ENCODE measurements around the gene NUP214. TPM values are rescaled to one million over a fixed set of nuclear protein-coding genes. Genes with fewer than 3 reads are reported as not detected.

Gene NUP214
- total RNA-seq, 1 experiment from 2014 or later: 35.5 TPM

DNA sequence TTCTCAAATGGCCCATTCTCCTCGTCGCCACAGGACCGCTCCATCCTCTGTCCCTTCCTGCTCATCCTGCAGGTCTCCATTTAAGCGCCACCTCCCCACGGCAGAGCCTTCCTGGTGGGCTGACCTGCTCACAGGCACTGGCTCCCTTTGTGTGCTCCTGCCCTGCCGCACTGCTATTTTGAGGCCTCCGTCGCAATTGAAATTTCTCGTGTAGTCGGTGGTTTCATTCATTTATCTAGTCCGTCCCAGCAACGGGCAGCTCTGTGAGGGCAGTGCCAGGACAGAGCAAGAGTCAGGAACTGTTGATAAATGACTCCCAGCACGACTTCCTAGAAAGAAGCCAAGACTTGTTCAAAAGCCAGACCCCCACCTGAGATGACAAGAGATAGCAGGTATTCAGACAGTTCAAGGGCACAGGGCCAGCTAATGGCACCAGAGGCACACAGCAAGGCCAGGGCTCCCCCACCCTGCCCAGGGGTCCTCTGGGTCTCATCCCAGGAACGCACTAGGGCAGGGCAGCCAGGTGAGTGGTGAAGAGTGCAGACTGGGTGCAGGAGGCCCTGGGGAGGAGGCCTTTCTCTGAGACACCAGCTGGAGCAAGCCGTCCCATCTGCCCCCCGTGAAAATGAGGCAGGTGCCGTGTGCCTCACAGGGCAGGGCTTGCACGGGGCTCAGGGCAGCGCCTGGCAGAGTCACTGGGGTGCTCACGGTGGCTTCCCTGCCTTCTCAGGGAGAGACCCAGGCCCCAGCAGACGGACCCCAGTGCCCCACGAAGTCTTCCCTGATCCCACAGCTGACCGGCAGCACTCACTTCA, 114.0 kb downstream of the NUP214 start (continued):
- TF ChIP-seq ZBTB33 (IDR thresholded peaks at IDR 0.05; ENCODE audit: extremely low read depth, insufficient replicate concordance, low read length) (no peak), SIN3A (IDR thresholded peaks at IDR 0.05; ENCODE audit: low read depth) (no peak), ZNF274 (IDR thresholded peaks at IDR 0.05; ENCODE audit: low read depth, low read length) (no peak), TCF7L2 (IDR thresholded peaks at IDR 0.05; ENCODE audit: borderline replicate concordance, extremely low read depth, insufficient read depth, insufficient read length) (no peak), EZH2 (IDR thresholded peaks at IDR 0.05) (no peak)
- TF ChIP-seq, protein P1, sequence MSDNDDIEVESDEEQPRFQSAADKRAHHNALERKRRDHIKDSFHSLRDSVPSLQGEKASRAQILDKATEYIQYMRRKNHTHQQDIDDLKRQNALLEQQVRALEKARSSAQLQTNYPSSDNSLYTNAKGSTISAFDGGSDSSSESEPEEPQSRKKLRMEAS (IDR thresholded peaks at IDR 0.05): no peak

- DNase-seq (ENCODE audit: low read depth, low spot score) (no peak), ATAC-seq (no peak)
- no peaks in the 10 kb centered on the region for H4K20me1 ChIP-seq (ENCODE audit: insufficient read depth)
- no peaks in the 10 kb centered on the region for H3K27me3 ChIP-seq (ENCODE audit: insufficient read depth, low read length)
- no peak overlapping the region for H3K9ac ChIP-seq (ENCODE audit: low read length)
- ChIA-PET RAD21 (ENCODE audit: low non-redundant PET in 1 of 2, low total read pairs in 2 of 2, uncharacterized antibody in 2 of 2, unreplicated experiment in 2 of 2) (no interaction called here), CTCF (no interaction called here), POLR2A (no interaction called here)
- BruUV-seq (replicated peaks): no TSS peak
- no peaks in the 10 kb centered on the region for H3K9me2 ChIP-seq (ENCODE audit: insufficient read depth)
- no peak overlapping the region for H3K4me2 ChIP-seq (ENCODE audit: low read length)
- no peak overlapping the region for H3K27ac ChIP-seq (ENCODE audit: low read depth, low read length)
- H3K4me3 ChIP-seq (replicated peaks in 1 of 2; ENCODE audit: low read depth in 1 of 2, low read length in 2 of 2): no peak overlapping the region
- 0 out of 4 replicates have a peak, but pooled peaks cover 0 to 3% of the 10 kb centered on the region in 2 experiments for H3K4me1 ChIP-seq (ENCODE audit: control insufficient read depth in 1 of 2, insufficient read depth in 2 of 2, low read length in 2 of 2)
- intact Hi-C loops (cut with micrococcal nuclease): no loop called here
- H3K79me2 ChIP-seq (ENCODE audit: insufficient read depth, low read length): no peaks in the 10 kb centered on the region
- H3K9me3 ChIP-seq (ENCODE audit: control insufficient read depth in 1 of 2, insufficient read depth in 1 of 2, low read depth in 1 of 2, low read length in 2 of 2): no peaks in the 10 kb centered on the region
- TF ChIP-seq ELF1 (IDR thresholded peaks at IDR 0.05; ENCODE audit: borderline replicate concordance, low read depth) (no peak), ZNF274 (IDR thresholded peaks at IDR 0.05; ENCODE audit: low read depth, low read length) (no peak), EZH2 (IDR thresholded peaks at IDR 0.05) (no peak), POLR2A (IDR thresholded peaks at IDR 0.05; ENCODE audit: borderline replicate concordance, extremely low read depth, insufficient read depth, insufficient read length) (no peak), EZH2phosphoT487 (IDR thresholded peaks at IDR 0.05; ENCODE audit: borderline replicate concordance) (no peak), RAD21 (IDR thresholded peaks at IDR 0.05; ENCODE audit: low read depth) (no peak), POLR2AphosphoS5 (IDR thresholded peaks at IDR 0.05; ENCODE audit: low read depth, low read length) (no peak), ZFX (IDR thresholded peaks at IDR 0.05) (no peak)
- TF ChIP-seq, protein P2, sequence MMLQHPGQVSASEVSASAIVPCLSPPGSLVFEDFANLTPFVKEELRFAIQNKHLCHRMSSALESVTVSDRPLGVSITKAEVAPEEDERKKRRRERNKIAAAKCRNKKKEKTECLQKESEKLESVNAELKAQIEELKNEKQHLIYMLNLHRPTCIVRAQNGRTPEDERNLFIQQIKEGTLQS (IDR thresholded peaks at IDR 0.05): no peak
- TF ChIP-seq, protein P3, sequence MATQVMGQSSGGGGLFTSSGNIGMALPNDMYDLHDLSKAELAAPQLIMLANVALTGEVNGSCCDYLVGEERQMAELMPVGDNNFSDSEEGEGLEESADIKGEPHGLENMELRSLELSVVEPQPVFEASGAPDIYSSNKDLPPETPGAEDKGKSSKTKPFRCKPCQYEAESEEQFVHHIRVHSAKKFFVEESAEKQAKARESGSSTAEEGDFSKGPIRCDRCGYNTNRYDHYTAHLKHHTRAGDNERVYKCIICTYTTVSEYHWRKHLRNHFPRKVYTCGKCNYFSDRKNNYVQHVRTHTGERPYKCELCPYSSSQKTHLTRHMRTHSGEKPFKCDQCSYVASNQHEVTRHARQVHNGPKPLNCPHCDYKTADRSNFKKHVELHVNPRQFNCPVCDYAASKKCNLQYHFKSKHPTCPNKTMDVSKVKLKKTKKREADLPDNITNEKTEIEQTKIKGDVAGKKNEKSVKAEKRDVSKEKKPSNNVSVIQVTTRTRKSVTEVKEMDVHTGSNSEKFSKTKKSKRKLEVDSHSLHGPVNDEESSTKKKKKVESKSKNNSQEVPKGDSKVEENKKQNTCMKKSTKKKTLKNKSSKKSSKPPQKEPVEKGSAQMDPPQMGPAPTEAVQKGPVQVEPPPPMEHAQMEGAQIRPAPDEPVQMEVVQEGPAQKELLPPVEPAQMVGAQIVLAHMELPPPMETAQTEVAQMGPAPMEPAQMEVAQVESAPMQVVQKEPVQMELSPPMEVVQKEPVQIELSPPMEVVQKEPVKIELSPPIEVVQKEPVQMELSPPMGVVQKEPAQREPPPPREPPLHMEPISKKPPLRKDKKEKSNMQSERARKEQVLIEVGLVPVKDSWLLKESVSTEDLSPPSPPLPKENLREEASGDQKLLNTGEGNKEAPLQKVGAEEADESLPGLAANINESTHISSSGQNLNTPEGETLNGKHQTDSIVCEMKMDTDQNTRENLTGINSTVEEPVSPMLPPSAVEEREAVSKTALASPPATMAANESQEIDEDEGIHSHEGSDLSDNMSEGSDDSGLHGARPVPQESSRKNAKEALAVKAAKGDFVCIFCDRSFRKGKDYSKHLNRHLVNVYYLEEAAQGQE (IDR thresholded peaks at IDR 0.05; ENCODE audit: low read depth): no peak
- H3K36me3 ChIP-seq (ENCODE audit: control insufficient read depth in 1 of 2, insufficient read depth in 2 of 2, low read length in 2 of 2): no peaks in the 10 kb centered on the region
- no peak overlapping the region for H2AFZ ChIP-seq (ENCODE audit: low read depth, low read length, poor library complexity, severe bottlenecking)
Observed at GRCh38 chr9:131240047-131240921, 114.9 kb downstream of the NUP214 start.
